H9 (cell line): ENCODE data around the gene TCF7L2. TPM values are rescaled to one million over a fixed set of nuclear protein-coding genes. Genes with fewer than 3 reads are reported as not detected.

ENCODE experiments used
- DNase-seq: peaks from one replicate; pipeline ENCODE4 v3.0.0-alpha.2; 2017
- H2AFZ ChIP-seq: one replicate; pipeline ENCODE4 v1.6.1; 2013; ENCODE audit warnings: mild to moderate bottlenecking, low read length, control low read depth, moderate library complexity
- H2AK5ac ChIP-seq: 2 replicates; pipeline ENCODE4 v1.6.1; 2013; ENCODE audit warnings: low read length, control low read depth, mixed read lengths; ENCODE audit not compliant: insufficient read length
- H2BK120ac ChIP-seq: one replicate; pipeline ENCODE4 v1.6.1; 2013; ENCODE audit warnings: low read depth, mild to moderate bottlenecking, low read length, control low read depth, inconsistent platforms; ENCODE audit not compliant: poor library complexity, severe bottlenecking
- H2BK12ac ChIP-seq: 2 replicates; pipeline ENCODE4 v1.6.1; 2013; ENCODE audit warnings: low read length, control low read depth, mixed read lengths, low read depth; ENCODE audit not compliant: insufficient read length
- H2BK15ac ChIP-seq: 2 replicates; pipeline ENCODE4 v1.6.1; 2013; ENCODE audit warnings: low read depth, low read length, control low read depth
- H2BK20ac ChIP-seq: one replicate; pipeline ENCODE4 v1.6.1; 2013; ENCODE audit warnings: low read depth, mild to moderate bottlenecking, low read length, control low read depth, inconsistent platforms; ENCODE audit not compliant: poor library complexity, severe bottlenecking
- H2BK5ac ChIP-seq: 2 replicates; pipeline ENCODE4 v1.6.1; 2013; ENCODE audit warnings: low read length, control low read depth, mixed read lengths; ENCODE audit not compliant: insufficient read length
- H3K14ac ChIP-seq: 2 replicates; pipeline ENCODE4 v1.6.1; 2013; ENCODE audit warnings: low read length, control low read depth; ENCODE audit not compliant: insufficient read depth
- H3K18ac ChIP-seq: 2 replicates; pipeline ENCODE4 v1.6.1; 2013; ENCODE audit warnings: low read depth, mild to moderate bottlenecking, mixed read lengths, low read length, control low read depth; ENCODE audit not compliant: insufficient read length
- H3K23ac ChIP-seq: 2 replicates; pipeline ENCODE4 v1.6.1; 2013; ENCODE audit warnings: low read length, control low read depth, mixed read lengths, low read depth; ENCODE audit not compliant: insufficient read length
- H3K23me2 ChIP-seq: 2 replicates; pipeline ENCODE4 v1.6.1; 2013; ENCODE audit warnings: low read depth, mild to moderate bottlenecking, mixed read lengths, low read length, control low read depth; ENCODE audit not compliant: insufficient read length, poor library complexity, severe bottlenecking
- H3K27ac ChIP-seq: 2 replicates; pipeline ENCODE4 v1.5.1; 2013; ENCODE audit warnings: low read length, control low read depth, mixed read lengths, low read depth; ENCODE audit not compliant: insufficient read length
- H3K27me3 ChIP-seq: 2 replicates; pipeline ENCODE4 v1.6.1; 2013; ENCODE audit warnings: low read length, control low read depth, inconsistent platforms; ENCODE audit not compliant: insufficient read depth
- H3K4ac ChIP-seq: 2 replicates; pipeline ENCODE4 v1.6.1; 2013; ENCODE audit warnings: low read depth, mild to moderate bottlenecking, control low read depth, inconsistent platforms, low read length, moderate library complexity
- H3K4me1 ChIP-seq: 2 replicates; pipeline ENCODE4 v1.6.1; 2013; ENCODE audit warnings: low read length, control low read depth, inconsistent platforms; ENCODE audit not compliant: insufficient read depth
- H3K4me2 ChIP-seq: 2 replicates; pipeline ENCODE4 v1.6.1; 2013; ENCODE audit warnings: low read length, control low read depth, mixed read lengths; ENCODE audit not compliant: insufficient read length, insufficient read depth
- H3K56ac ChIP-seq: 2 replicates; pipeline ENCODE4 v1.6.1; 2013; ENCODE audit warnings: low read depth, mild to moderate bottlenecking, mixed read lengths, low read length, control low read depth; ENCODE audit not compliant: insufficient read length
- H3K79me1 ChIP-seq: 2 replicates; pipeline ENCODE4 v1.6.1; 2013; ENCODE audit warnings: low read depth, mild to moderate bottlenecking, moderate library complexity, low read length, control low read depth, inconsistent platforms; ENCODE audit not compliant: insufficient read depth, poor library complexity, severe bottlenecking
- H3K79me2 ChIP-seq: 2 replicates; pipeline ENCODE4 v1.6.1; 2013; ENCODE audit warnings: low read length, control low read depth, inconsistent platforms; ENCODE audit not compliant: insufficient read depth
- H3K9ac ChIP-seq: 2 replicates; pipeline ENCODE4 v1.6.1; 2013; ENCODE audit warnings: low read length, control low read depth, mixed read lengths; ENCODE audit not compliant: insufficient read length; ENCODE audit errors: extremely low read depth
- H3K9me3 ChIP-seq: one replicate; pipeline ENCODE4 v1.6.1; 2013; ENCODE audit warnings: low read depth, low read length, inconsistent platforms; ENCODE audit not compliant: control insufficient read depth
- H3T11ph ChIP-seq: one replicate; pipeline ENCODE4 v1.6.1; 2013; ENCODE audit warnings: mild to moderate bottlenecking, low read length, control low read depth, inconsistent platforms
- H4K20me1 ChIP-seq: one replicate; pipeline ENCODE4 v1.6.1; 2013; ENCODE audit not compliant: control insufficient read depth, insufficient read length, insufficient read depth
- H4K5ac ChIP-seq: 2 replicates; pipeline ENCODE4 v1.6.1; 2013; ENCODE audit warnings: low read depth, mild to moderate bottlenecking, mixed read lengths, low read length, control low read depth; ENCODE audit not compliant: insufficient read length
- H4K8ac ChIP-seq: replicated peaks from 2 replicates; pipeline ENCODE4 v1.6.1; 2013; ENCODE audit warnings: low read length, control low read depth, mixed read lengths, low read depth; ENCODE audit not compliant: insufficient read length
- H4K91ac ChIP-seq: 2 replicates; pipeline ENCODE4 v1.6.1; 2013; ENCODE audit warnings: low read depth, mild to moderate bottlenecking, moderate library complexity, mixed read lengths, low read length, control low read depth; ENCODE audit not compliant: insufficient read length
- H3K27ac Mint-ChIP-seq, 3 experiments: 2 replicates in 2 of 3; 3 replicates in 1 of 3; pipeline ENCODE4 v1.8.0; 2020 to 2021; ENCODE audit warnings: mixed read lengths in 3 of 3, mild to moderate bottlenecking in 1 of 3, moderate library complexity in 1 of 3
- H3K27me3 Mint-ChIP-seq: 2 replicates; pipeline ENCODE4 v1.8.0; 2021; ENCODE audit warnings: low read depth, mild to moderate bottlenecking, moderate library complexity, mixed read lengths
- H3K36me3 Mint-ChIP-seq, 3 experiments: 2 replicates in 2 of 3; 3 replicates in 1 of 3; pipeline ENCODE4 v1.8.0; 2020 to 2021; ENCODE audit warnings: low read depth in 3 of 3, mixed read lengths in 3 of 3; ENCODE audit not compliant: insufficient read depth in 1 of 3
- H3K4me1 Mint-ChIP-seq, 2 experiments: 2 replicates each; pipeline ENCODE4 v1.8.0; 2020; ENCODE audit warnings: mixed read lengths in 2 of 2
- H3K4me3 Mint-ChIP-seq, 2 experiments: 2 replicates in 1 of 2; 3 replicates in 1 of 2; pipeline ENCODE4 v1.8.0; 2020 to 2021; ENCODE audit warnings: mild to moderate bottlenecking in 2 of 2, mixed read lengths in 2 of 2, moderate library complexity in 1 of 2
- H3K9me3 Mint-ChIP-seq, 2 experiments: 2 replicates in 1 of 2; 3 replicates in 1 of 2; pipeline ENCODE4 v1.8.0; 2020; ENCODE audit warnings: mild to moderate bottlenecking in 2 of 2, mixed read lengths in 2 of 2, moderate library complexity in 1 of 2
- CTCF ChIP-seq: fragments of 200-600 bp; sonication (generic); conservative IDR thresholded peaks from 3 replicates; pipeline ENCODE4 v1.8.0; 2021; ENCODE audit warnings: antibody characterized with exemption, mild to moderate bottlenecking
- WGBS: extraction: QIAGEN DNeasy Blood & Tissue Kit; methylation state at CpG from one replicate; pipeline ENCODE4 v1.1.7; 2013; ENCODE audit warnings: missing lambda C conversion rate, low lambda C conversion rate, mixed read lengths; ENCODE audit not compliant: insufficient read length; ENCODE audit errors: extremely low coverage; 5-methylcytosine and 5-hydroxymethylcytosine counted together
- total RNA-seq: library from RNA; stranded (reverse); gene quantifications from 2 replicates; pipeline ENCODE4 v1.2.1, GENCODE V29; 2021

TCF7L2 gene
- total RNA-seq, 1 experiment from 2014 or later = 71.1 TPM

- Histone ChIP-seq H4K5ac (no peak overlapping the region), H3K27ac (no peak overlapping the region), H2BK120ac (no peak overlapping the region), H2BK15ac (no peak overlapping the region), H3K23ac (no peak overlapping the region), H3K27me3 (no peaks in the 10 kb centered on the region), H3K79me2 (peaks cover 15% of the 10 kb centered on the region; the same call in 1 of the 2 replicates), H3K4ac (no peak overlapping the region), H3K9me3 (no peaks in the 10 kb centered on the region), H2AFZ (no peak overlapping the region), H2BK20ac (no peak overlapping the region), H4K91ac (no peak overlapping the region), H3K79me1 (peaks cover 13% of the 10 kb centered on the region), H2AK5ac (no peak overlapping the region), H3K4me2 (no peak overlapping the region), H4K20me1 (no peaks in the 10 kb centered on the region), H3K9ac (no peak overlapping the region), H3K4me1 (peaks cover 15% of the 10 kb centered on the region; the same call in 1 of the 2 replicates), H3K18ac (no peak overlapping the region), H3K23me2 (no peaks in the 10 kb centered on the region), H4K8ac (no peak overlapping the region), H3K56ac (no peak overlapping the region), H3T11ph (no peak overlapping the region), H2BK5ac (no peak overlapping the region), H2BK12ac (no peak overlapping the region), H3K14ac (no peak overlapping the region)
- no peaks in the 10 kb centered on the region; the same call in 1 of the 2 replicates for H3K27me3 Mint-ChIP-seq
- no peak for DNase-seq
- H3K4me3 Mint-ChIP-seq = no peak overlapping the region
- peaks cover 7 to 36% (median 25%) of the 10 kb centered on the region in 3 experiments; a peak in 6 of 7 replicates for H3K36me3 Mint-ChIP-seq
- TF ChIP-seq CTCF = peak; percentile 57
- peaks cover 50 to 71% of the 10 kb centered on the region in 2 experiments for H3K4me1 Mint-ChIP-seq
- peak overlapping the region; percentile 85 to 95 (median 93); a peak in 5 of 7 replicates for H3K27ac Mint-ChIP-seq
- H3K9me3 Mint-ChIP-seq = no peaks in the 10 kb centered on the region
- WGBS = no CpG with 5 or more reads among the region's 2 CpGs
Observed at GRCh38 chr10:113080925-113081229, 130.8 kb downstream of the TCF7L2 start.
